Stimulated activated naive CD4-positive, alpha-beta T cell (primary cell): ENCODE measurements around the gene CCDC172.
"Not testable (repeated sequence)": the region's sequence is repeated elsewhere in the genome, so short reads cannot be mapped to it uniquely, and the experiment has no call there.

ENCODE experiments used
- DNase-seq, 6 experiments: peaks; one replicate each; lab custom pipeline; 2025; lab: John Stamatoyannopoulos, UW

The CCDC172 gene

GRCh38 chr10:116336866-116337265 is 12.6 kb downstream of the CCDC172 start:
- no peak for DNase-seq

GRCh38 chr10:116352125-116352524 is 27.9 kb downstream of the CCDC172 start:
- no peak for DNase-seq

- no peak for DNase-seq
Measured at GRCh38 chr10:116353817-116354216, 29.6 kb downstream of the CCDC172 start.

- DNase-seq = no peak
Measured at GRCh38 chr10:116355341-116355740, 31.1 kb downstream of the CCDC172 start.

- DNase-seq = no peak
Measured at GRCh38 chr10:116356833-116357232, 32.6 kb downstream of the CCDC172 start.

- no peak for DNase-seq
Measured at GRCh38 chr10:116364868-116365267, 40.6 kb downstream of the CCDC172 start.

GRCh38 chr10:116371737-116372136 is 47.5 kb downstream of the CCDC172 start:
- DNase-seq = no peak

- DNase-seq = no peak
Measured at GRCh38 chr10:116382290-116382689, 58.0 kb downstream of the CCDC172 start.

GRCh38 chr10:116385311-116385710 is 61.1 kb downstream of the CCDC172 start:
- DNase-seq = no peak

GRCh38 chr10:116385994-116386809 is 62.0 kb downstream of the CCDC172 start:
- peak in 1 of 6 experiments; percentile 13 for DNase-seq

GRCh38 chr10:116393246-116393831 is 69.1 kb downstream of the CCDC172 start:
- DNase-seq = not testable (repeated sequence)

GRCh38 chr10:116395223-116395985 is 71.2 kb downstream of the CCDC172 start:
- no peak for DNase-seq

GRCh38 chr10:116398224-116398623 is 74.0 kb downstream of the CCDC172 start:
- no peak for DNase-seq

GRCh38 chr10:116402858-116403257 is 78.6 kb downstream of the CCDC172 start:
- DNase-seq = no peak

GRCh38 chr10:116403740-116404250 is 79.5 kb downstream of the CCDC172 start:
- DNase-seq = no peak

- no peak for DNase-seq
Measured at GRCh38 chr10:116408719-116409118, 84.5 kb downstream of the CCDC172 start.

GRCh38 chr10:116410351-116410750 is 86.1 kb downstream of the CCDC172 start:
- no peak for DNase-seq

- no peak for DNase-seq
Measured at GRCh38 chr10:116417821-116418220, 93.6 kb downstream of the CCDC172 start.

- no peak for DNase-seq
Measured at GRCh38 chr10:116418389-116418788, 94.1 kb downstream of the CCDC172 start.

GRCh38 chr10:116421815-116422214 is 97.6 kb downstream of the CCDC172 start:
- no peak for DNase-seq

- no peak for DNase-seq
Measured at GRCh38 chr10:116427671-116428070, 103.4 kb downstream of the CCDC172 start, which contains the start of gene PNLIPRP3. Gene PNLIPRP3, plus strand, starts transcription at chr10:116427847. Its CDS starts 166 bp downstream, at chr10:116428013.

GRCh38 chr10:116429288-116429977 is 105.2 kb downstream of the CCDC172 start:
- no peak for DNase-seq
